ENCODE measurements around the gene TRRAP.

TRRAP gene

DNA sequence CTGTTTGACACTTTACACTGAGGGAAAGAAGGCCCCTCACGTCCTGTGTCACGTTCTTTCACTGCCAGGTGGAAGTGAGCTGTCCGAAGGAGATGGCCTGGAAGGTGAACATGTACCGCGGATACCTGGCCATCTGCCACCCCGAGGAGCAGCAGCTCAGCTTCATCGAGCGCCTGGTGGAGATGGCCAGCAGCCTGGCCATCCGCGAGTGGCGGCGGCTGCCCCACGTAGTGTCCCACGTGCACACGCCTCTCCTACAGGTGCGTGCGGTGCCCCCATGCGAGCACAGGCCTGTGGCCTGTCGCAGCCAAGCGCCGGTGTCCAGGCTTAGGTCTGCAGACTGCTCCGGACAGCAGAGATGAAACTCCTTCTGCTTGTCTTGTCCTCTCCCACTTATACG, 103.4 kb downstream of the TRRAP start (continued):
- TF ChIP-seq AEBP2 (tag by site-specific recombination; IDR thresholded peaks at IDR 0.05; ENCODE audit: borderline replicate concordance): no peak
- no peak for TF ChIP-seq ZNF214 (tag by site-specific recombination; IDR thresholded peaks at IDR 0.05; ENCODE audit: borderline replicate concordance)
- TF ChIP-seq ZNF600 (tag by site-specific recombination; IDR thresholded peaks at IDR 0.05): no peak
- TF ChIP-seq ZXDB (tag by site-specific recombination; IDR thresholded peaks at IDR 0.05): no peak
- no peak for TF ChIP-seq ZNF558 (tag by site-specific recombination; IDR thresholded peaks at IDR 0.05)
- TF ChIP-seq ZSCAN18 (tag by site-specific recombination; IDR thresholded peaks at IDR 0.05): no peak
- TF ChIP-seq PRDM4 (tag by site-specific recombination; IDR thresholded peaks at IDR 0.05): no peak
- no peak for TF ChIP-seq OVOL3 (tag by site-specific recombination; IDR thresholded peaks at IDR 0.05)
- no peak for TF ChIP-seq ZNF473 (tag by site-specific recombination; IDR thresholded peaks at IDR 0.05)

DNA sequence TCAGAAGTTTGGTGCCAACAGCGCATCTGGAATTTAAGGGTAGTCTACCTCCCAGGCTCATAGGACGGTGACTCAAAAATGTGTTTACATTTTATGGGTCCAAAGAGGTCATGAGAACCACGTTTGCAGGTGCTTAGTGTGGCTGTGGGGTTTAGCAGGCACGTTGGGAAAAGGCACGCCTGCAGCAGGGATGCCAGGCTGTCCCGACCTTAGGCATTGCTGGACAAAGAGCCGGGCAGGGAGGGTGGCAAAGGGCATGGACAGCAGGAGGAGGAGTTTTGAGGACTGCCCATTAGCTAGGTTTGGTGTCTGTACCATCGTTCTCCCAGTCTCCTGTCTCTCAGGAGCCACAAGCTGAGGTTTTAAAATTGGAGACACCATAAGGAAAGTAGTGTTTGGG, 104.4 kb downstream of the TRRAP start:
- H3K36me3 ChIP-seq (ENCODE audit: control insufficient read depth in 2 of 2, insufficient read depth in 1 of 2, low read length in 2 of 2): peaks cover 51 to 97% of the 10 kb centered on the region in 2 experiments
- H3K27ac ChIP-seq (ENCODE audit: extremely low read depth, low read depth, low read length): no peak overlapping the region
- H3K4me1 ChIP-seq (ENCODE audit: control insufficient read depth, insufficient read depth, low read length): no peaks in the 10 kb centered on the region
- no peaks in the 10 kb centered on the region for H3K9me3 ChIP-seq (ENCODE audit: control insufficient read depth, insufficient read depth, low read depth, low read length)
- no peak overlapping the region for H3K4me3 ChIP-seq (ENCODE audit: low read depth, low read length)
- CTCF ChIA-PET: interaction anchor here (0.7 kb wide), 1 partner anchor 61 kb away, joined by 3 read pairs; no protein-coding TSS in a partner anchor
- POLR2A ChIA-PET: no interaction called here
- TF ChIP-seq ZNF280C (tag by site-specific recombination; IDR thresholded peaks at IDR 0.05) (no peak), GFI1B (tag by site-specific recombination; IDR thresholded peaks at IDR 0.05) (no peak), ZBTB44 (tag by site-specific recombination; IDR thresholded peaks at IDR 0.05) (no peak), BCL11A (tag by site-specific recombination; IDR thresholded peaks at IDR 0.05; ENCODE audit: low read depth) (no peak), PRDM2 (tag by site-specific recombination; IDR thresholded peaks at IDR 0.05; ENCODE audit: borderline replicate concordance) (no peak), SALL2 (tag by site-specific recombination; IDR thresholded peaks at IDR 0.05; ENCODE audit: borderline replicate concordance) (no peak), SP7 (tag by site-specific recombination; IDR thresholded peaks at IDR 0.05) (no peak), ZBTB48 (tag by site-specific recombination; IDR thresholded peaks at IDR 0.05) (no peak), ZNF785 (tag by site-specific recombination; IDR thresholded peaks at IDR 0.05) (no peak), ZNF211 (tag by site-specific recombination; IDR thresholded peaks at IDR 0.05; ENCODE audit: low read depth) (no peak), OVOL3 (tag by site-specific recombination; IDR thresholded peaks at IDR 0.05) (no peak), ZBTB20 (tag by site-specific recombination; IDR thresholded peaks at IDR 0.05) (no peak), ZNF514 (tag by site-specific recombination; IDR thresholded peaks at IDR 0.05) (no peak), ZNF155 (tag by site-specific recombination; IDR thresholded peaks at IDR 0.05) (no peak)

Data from HEK293 (cell line).